A549 (cell line): ENCODE measurements around the gene ZXDC. TPM values are rescaled to one million over a fixed set of nuclear protein-coding genes. Genes with fewer than 3 reads are reported as not detected.

ENCODE experiments used
- ATAC-seq, 2 experiments: fragments of 200-7000 bp in 1 of 2; fragments of >200 bp in 1 of 2; cut with Nextera tagmentation in 1 of 2; cut with Tn5 transposase in 1 of 2; 3 replicates each; pipeline versions ENCODE4 v1.8.0 to v1.9.1; 2018 to 2020; ENCODE audit warnings: mild to moderate bottlenecking in 1 of 2, moderate library complexity in 1 of 2
- CTCF ChIA-PET: fragments of 300-600 bp; sonication (Branson Sonifier 250); formaldehyde crosslinking; extraction: SDS; loops from one replicate; lab custom pipeline; 2021; ENCODE audit warnings: antibody characterized with exemption, inconsistent platforms; lab: Yijun Ruan, JAX
- POLR2A ChIA-PET: fragments of 350-600 bp; formaldehyde crosslinking; extraction: SDS; loops from one replicate; lab custom pipeline; 2021; ENCODE audit warnings: antibody characterized with exemption, inconsistent platforms; lab: Yijun Ruan, JAX
- DNase-seq, 2 experiments: peaks; one replicate each; pipeline versions ENCODE4 v3.0.0 to v3.0.0-alpha.2; 2011 to 2016; ENCODE audit warnings: low read depth in 1 of 2, low spot score in 1 of 2
- FAIRE-seq: peaks from 2 replicates; lab custom pipeline; 2011; peaks lifted over from hg19 to GRCh38; lab: Jason Lieb, UNC
- H3K27ac ChIP-seq, 2 experiments: fragments of >200 bp; sonication (Bioruptor Twin); formaldehyde crosslinking; 3 replicates each; pipeline ENCODE4 v1.5.1; 2016 to 2017
- H3K4me1 ChIP-seq: fragments of >200 bp; sonication (Bioruptor Twin); formaldehyde crosslinking; 3 replicates; pipeline ENCODE4 v1.6.1; 2016
- H3K4me2 ChIP-seq: fragments of >200 bp; sonication (Bioruptor Twin); formaldehyde crosslinking; 3 replicates; pipeline ENCODE4 v1.6.1; 2016
- H3K4me3 ChIP-seq: fragments of >200 bp; sonication (Bioruptor Twin); formaldehyde crosslinking; 3 replicates; pipeline ENCODE4 v1.5.1; 2016
- H3K9me3 ChIP-seq: fragments of >200 bp; sonication (Bioruptor Twin); formaldehyde crosslinking; 3 replicates; pipeline ENCODE4 v1.6.1; 2016
- CEBPB ChIP-seq, 2 experiments: fragments of >200 bp in 1 of 2; sonication (Bioruptor Twin) in 1 of 2; formaldehyde crosslinking in 1 of 2; IDR thresholded peaks; 2 replicates each; pipeline ENCODE4 v1.6.1; 2012 to 2016
- CHD4 ChIP-seq: fragments of 200-600 bp; sonication (generic); IDR thresholded peaks from 2 replicates; pipeline ENCODE4 v1.6.1; 2016; ENCODE audit warnings: antibody characterized with exemption, mild to moderate bottlenecking, borderline replicate concordance
- EHF ChIP-seq: fragments of 250-450 bp; sonication (Bioruptor Pico); IDR thresholded peaks from 2 replicates; pipeline ENCODE4 v1.5.0; 2020; ENCODE audit warnings: mild to moderate bottlenecking
- FOXS1 ChIP-seq: fragments of 250-450 bp; sonication (Bioruptor Pico); IDR thresholded peaks from 2 replicates; pipeline ENCODE4 v1.5.0; 2020; ENCODE audit warnings: mild to moderate bottlenecking, moderate library complexity
- KDM5A ChIP-seq: fragments of 200-600 bp; sonication (generic); IDR thresholded peaks from 2 replicates; pipeline ENCODE4 v1.6.1; 2016; ENCODE audit warnings: antibody characterized with exemption, mild to moderate bottlenecking
- NFE2L2 ChIP-seq: fragments of 150-350 bp; conservative IDR thresholded peaks from 2 replicates; pipeline ENCODE4 v1.6.1; 2014; ENCODE audit warnings: low read length
- NR3C1 ChIP-seq: fragments of >200 bp; sonication (Bioruptor Twin); formaldehyde crosslinking; IDR thresholded peaks from 3 replicates; pipeline ENCODE4 v1.6.1; 2017
- PHF8 ChIP-seq: fragments of 200-600 bp; sonication (generic); IDR thresholded peaks from 2 replicates; pipeline ENCODE4 v1.6.1; 2016; ENCODE audit warnings: low read depth, mild to moderate bottlenecking, antibody characterized with exemption, moderate library complexity, borderline replicate concordance
- SMC3 ChIP-seq: fragments of >200 bp; sonication (Bioruptor Twin); formaldehyde crosslinking; IDR thresholded peaks from 3 replicates; pipeline ENCODE4 v1.6.1; 2018; ENCODE audit warnings: inconsistent platforms
- TFCP2L1 ChIP-seq: fragments of 250-450 bp; sonication (Bioruptor Pico); IDR thresholded peaks from 2 replicates; pipeline ENCODE4 v1.5.0; 2021; ENCODE audit warnings: mild to moderate bottlenecking
- WGBS: methylation state at CpG from one replicate; pipeline ENCODE4 v1.1.6; 2017; ENCODE audit errors: missing lambda C conversion rate; 5-methylcytosine and 5-hydroxymethylcytosine counted together
- polyA plus RNA-seq, 4 experiments: library from polyadenylated mRNA; depleted of rRNA in 3 of 4; stranded (reverse); fragments of >200 nt; fragmentation: RNase III in 1 of 4; extraction: RNeasy Plus Mini Kit Qiagen cat#74134 plus additional on column Dnase treatment in 1 of 4; gene quantifications; 2 replicates in 3 of 4; 3 replicates in 1 of 4; pipeline ENCODE4 v1.2.3, GENCODE V29; 2011 to 2017
- TF ChIP-seq, protein P1 (sequence below): IDR thresholded peaks from 2 replicates; pipeline ENCODE4 v1.6.1; 2012; ENCODE audit warnings: low read depth, borderline replicate concordance
- TF ChIP-seq, protein P2 (sequence below): fragments of 450-650 bp; IDR thresholded peaks from 2 replicates; pipeline ENCODE4 v1.6.1; 2014; ENCODE audit warnings: antibody characterized with exemption
- TF ChIP-seq, protein P3 (sequence below): fragments of >200 bp; sonication (Bioruptor Twin); formaldehyde crosslinking; IDR thresholded peaks from 3 replicates; pipeline ENCODE4 v1.5.1; 2016
- TF ChIP-seq, protein P4 (sequence below): fragments of 200-600 bp; sonication (generic); IDR thresholded peaks from 2 replicates; pipeline ENCODE4 v1.6.1; 2016; ENCODE audit warnings: antibody characterized with exemption, mild to moderate bottlenecking, moderate library complexity
- TF ChIP-seq, protein P5 (sequence below): IDR thresholded peaks from 2 replicates; pipeline ENCODE4 v1.6.1; 2012

Gene ZXDC
- polyA plus RNA-seq, 2 of the 4 experiments (the other 2 are of a cell fraction): 6.0 to 8.5 TPM

DNA sequence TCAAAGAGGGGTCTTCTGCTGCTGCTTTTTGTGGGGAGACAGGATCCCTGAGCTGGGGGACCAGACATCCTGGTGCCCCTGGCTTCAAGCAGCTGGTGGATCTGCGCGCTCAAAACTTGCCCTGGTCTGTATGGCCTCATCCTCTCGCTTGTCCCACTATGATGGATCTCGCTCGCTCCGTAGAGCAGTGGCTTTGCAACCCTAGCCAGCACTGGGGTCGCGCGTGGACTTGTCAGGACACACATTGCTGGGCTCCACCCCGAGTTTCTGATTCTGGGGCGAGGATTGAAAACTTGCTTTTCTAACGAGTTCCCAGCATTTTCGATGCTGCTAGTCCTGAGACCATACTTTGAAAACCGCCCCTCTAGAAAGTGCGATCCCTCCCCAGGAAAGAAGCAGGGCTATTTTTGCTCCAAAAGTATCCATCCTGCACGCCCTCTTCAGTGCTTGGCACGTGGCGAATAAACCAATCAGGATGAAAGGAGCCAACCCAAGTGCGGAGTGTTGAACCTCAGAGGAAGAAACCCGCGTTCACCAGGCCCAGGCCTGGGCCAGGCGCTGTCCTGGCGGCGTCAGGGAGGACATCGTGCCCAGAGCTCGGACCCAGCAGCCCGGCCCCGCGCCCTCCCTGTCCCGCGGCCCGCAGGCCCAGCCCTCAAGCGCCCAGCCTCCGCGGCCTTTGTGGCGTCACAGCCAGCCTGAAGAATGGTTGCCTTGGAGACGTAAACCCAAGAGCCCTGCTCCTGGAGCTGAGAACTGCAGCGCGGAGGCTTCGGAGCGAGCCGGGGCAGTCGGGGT, 81.3 kb downstream of the ZXDC start, which contains the start of gene CFAP100:
Gene CFAP100, plus strand, starts transcription at position 731 of the 798 bp plus-strand sequence. CDS start 1,092 bp downstream, outside the sequence.
- Histone ChIP-seq H3K4me1 (no peaks in the 10 kb centered on the region), H3K9me3 (no peaks in the 10 kb centered on the region), H3K4me2 (no peak within 1 kb of the TSS), H3K4me3 (no peak within 1 kb of the TSS), H3K27ac (no peak within 1 kb of the TSS)
- no peak for FAIRE-seq
- ChIA-PET CTCF (interaction anchor here (11.1 kb wide), 1 partner anchor 262 kb away, joined by 110 read pairs; no protein-coding TSS in a partner anchor), POLR2A (no interaction called here)
- TF ChIP-seq EHF (CRISPR knock-in tag): no peak
- no peak for TF ChIP-seq PHF8
- no peak for TF ChIP-seq TFCP2L1 (CRISPR knock-in tag)
- TF ChIP-seq, protein P1, sequence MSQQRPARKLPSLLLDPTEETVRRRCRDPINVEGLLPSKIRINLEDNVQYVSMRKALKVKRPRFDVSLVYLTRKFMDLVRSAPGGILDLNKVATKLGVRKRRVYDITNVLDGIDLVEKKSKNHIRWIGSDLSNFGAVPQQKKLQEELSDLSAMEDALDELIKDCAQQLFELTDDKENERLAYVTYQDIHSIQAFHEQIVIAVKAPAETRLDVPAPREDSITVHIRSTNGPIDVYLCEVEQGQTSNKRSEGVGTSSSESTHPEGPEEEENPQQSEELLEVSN: no peak
- TF ChIP-seq, protein P2, sequence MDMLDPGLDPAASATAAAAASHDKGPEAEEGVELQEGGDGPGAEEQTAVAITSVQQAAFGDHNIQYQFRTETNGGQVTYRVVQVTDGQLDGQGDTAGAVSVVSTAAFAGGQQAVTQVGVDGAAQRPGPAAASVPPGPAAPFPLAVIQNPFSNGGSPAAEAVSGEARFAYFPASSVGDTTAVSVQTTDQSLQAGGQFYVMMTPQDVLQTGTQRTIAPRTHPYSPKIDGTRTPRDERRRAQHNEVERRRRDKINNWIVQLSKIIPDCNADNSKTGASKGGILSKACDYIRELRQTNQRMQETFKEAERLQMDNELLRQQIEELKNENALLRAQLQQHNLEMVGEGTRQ: no peak
- TF ChIP-seq, protein P3, sequence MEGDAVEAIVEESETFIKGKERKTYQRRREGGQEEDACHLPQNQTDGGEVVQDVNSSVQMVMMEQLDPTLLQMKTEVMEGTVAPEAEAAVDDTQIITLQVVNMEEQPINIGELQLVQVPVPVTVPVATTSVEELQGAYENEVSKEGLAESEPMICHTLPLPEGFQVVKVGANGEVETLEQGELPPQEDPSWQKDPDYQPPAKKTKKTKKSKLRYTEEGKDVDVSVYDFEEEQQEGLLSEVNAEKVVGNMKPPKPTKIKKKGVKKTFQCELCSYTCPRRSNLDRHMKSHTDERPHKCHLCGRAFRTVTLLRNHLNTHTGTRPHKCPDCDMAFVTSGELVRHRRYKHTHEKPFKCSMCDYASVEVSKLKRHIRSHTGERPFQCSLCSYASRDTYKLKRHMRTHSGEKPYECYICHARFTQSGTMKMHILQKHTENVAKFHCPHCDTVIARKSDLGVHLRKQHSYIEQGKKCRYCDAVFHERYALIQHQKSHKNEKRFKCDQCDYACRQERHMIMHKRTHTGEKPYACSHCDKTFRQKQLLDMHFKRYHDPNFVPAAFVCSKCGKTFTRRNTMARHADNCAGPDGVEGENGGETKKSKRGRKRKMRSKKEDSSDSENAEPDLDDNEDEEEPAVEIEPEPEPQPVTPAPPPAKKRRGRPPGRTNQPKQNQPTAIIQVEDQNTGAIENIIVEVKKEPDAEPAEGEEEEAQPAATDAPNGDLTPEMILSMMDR: no peak
- TF ChIP-seq, protein P4, sequence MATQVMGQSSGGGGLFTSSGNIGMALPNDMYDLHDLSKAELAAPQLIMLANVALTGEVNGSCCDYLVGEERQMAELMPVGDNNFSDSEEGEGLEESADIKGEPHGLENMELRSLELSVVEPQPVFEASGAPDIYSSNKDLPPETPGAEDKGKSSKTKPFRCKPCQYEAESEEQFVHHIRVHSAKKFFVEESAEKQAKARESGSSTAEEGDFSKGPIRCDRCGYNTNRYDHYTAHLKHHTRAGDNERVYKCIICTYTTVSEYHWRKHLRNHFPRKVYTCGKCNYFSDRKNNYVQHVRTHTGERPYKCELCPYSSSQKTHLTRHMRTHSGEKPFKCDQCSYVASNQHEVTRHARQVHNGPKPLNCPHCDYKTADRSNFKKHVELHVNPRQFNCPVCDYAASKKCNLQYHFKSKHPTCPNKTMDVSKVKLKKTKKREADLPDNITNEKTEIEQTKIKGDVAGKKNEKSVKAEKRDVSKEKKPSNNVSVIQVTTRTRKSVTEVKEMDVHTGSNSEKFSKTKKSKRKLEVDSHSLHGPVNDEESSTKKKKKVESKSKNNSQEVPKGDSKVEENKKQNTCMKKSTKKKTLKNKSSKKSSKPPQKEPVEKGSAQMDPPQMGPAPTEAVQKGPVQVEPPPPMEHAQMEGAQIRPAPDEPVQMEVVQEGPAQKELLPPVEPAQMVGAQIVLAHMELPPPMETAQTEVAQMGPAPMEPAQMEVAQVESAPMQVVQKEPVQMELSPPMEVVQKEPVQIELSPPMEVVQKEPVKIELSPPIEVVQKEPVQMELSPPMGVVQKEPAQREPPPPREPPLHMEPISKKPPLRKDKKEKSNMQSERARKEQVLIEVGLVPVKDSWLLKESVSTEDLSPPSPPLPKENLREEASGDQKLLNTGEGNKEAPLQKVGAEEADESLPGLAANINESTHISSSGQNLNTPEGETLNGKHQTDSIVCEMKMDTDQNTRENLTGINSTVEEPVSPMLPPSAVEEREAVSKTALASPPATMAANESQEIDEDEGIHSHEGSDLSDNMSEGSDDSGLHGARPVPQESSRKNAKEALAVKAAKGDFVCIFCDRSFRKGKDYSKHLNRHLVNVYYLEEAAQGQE: no peak
- no peak for TF ChIP-seq FOXS1
- TF ChIP-seq, protein P5, sequence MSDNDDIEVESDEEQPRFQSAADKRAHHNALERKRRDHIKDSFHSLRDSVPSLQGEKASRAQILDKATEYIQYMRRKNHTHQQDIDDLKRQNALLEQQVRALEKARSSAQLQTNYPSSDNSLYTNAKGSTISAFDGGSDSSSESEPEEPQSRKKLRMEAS: no peak
- 70% methylated on average over 19 of the region's 43 CpGs for WGBS
- ATAC-seq: no peak
- DNase-seq: no peak

DNA sequence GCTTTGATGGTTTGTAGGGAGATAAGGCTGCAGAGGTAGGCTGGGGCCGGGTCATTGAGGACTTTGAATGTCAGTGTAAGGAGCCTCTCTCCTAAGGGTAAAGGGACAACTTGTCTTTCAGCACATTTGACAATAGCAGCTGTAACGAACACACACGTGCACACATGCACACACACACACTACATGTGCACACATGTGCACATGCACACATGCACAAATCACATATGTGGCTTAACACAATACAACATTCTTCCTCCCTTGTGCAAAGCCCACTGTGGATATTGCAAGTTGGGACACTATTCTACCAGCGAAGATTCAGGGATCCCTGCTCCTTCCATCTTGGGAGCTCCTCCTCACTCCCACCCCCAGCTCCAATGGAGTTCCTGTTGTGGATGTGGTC, 82.1 kb downstream of the ZXDC start:
- H3K27ac ChIP-seq: no peak overlapping the region
- POLR2A ChIA-PET: no interaction called here
- 25% methylated on average over 4 of the region's 4 CpGs for WGBS
- no peaks in the 10 kb centered on the region for H3K9me3 ChIP-seq
- FAIRE-seq (no peak), ATAC-seq (no peak), DNase-seq (no peak)
- no peak overlapping the region for H3K4me2 ChIP-seq
- CTCF ChIA-PET: interaction anchor here (1.6 to 11.1 kb wide), 2 partner anchors 126 to 261 kb away, joined by 3 to 110 read pairs; no protein-coding TSS in a partner anchor
- no peak overlapping the region for H3K4me3 ChIP-seq
- TF ChIP-seq, protein P3: no peak
- no peak for TF ChIP-seq CEBPB (IDR thresholded peaks at IDR 0.05)
- TF ChIP-seq NR3C1: no peak
- TF ChIP-seq NFE2L2: no peak
- TF ChIP-seq, protein P1: no peak
- TF ChIP-seq, protein P4: no peak
- TF ChIP-seq SMC3: no peak
- TF ChIP-seq KDM5A: no peak
- TF ChIP-seq CHD4: no peak
- H3K4me1 ChIP-seq: no peaks in the 10 kb centered on the region
